K562 (cell line): ENCODE results near the gene ARHGDIA. TPM values are rescaled to one million over a fixed set of nuclear protein-coding genes. Genes with fewer than 3 reads are reported as not detected.

ENCODE experiments used
- BHLHE40 ChIP-seq: IDR thresholded peaks from 2 replicates; pipeline ENCODE4 v1.6.1; 2011; ENCODE audit warnings: low read length, improper control_type of control experiment
- DNMT1 ChIP-seq: fragments of 450-650 bp; IDR thresholded peaks from 2 replicates; pipeline ENCODE4 v1.6.1; 2016; ENCODE audit warnings: antibody characterized with exemption, mild to moderate bottlenecking
- ELF4 ChIP-seq: fragments of 450-650 bp; formaldehyde crosslinking; IDR thresholded peaks from 2 replicates; pipeline ENCODE4 v1.4.0; 2022; ENCODE audit warnings: missing genetic modification characterization
- ESRRA ChIP-seq: fragments of 450-650 bp; IDR thresholded peaks from 2 replicates; pipeline ENCODE4 v1.6.1; 2014; ENCODE audit warnings: low read depth, mild to moderate bottlenecking, moderate library complexity, borderline replicate concordance
- FOSL1 ChIP-seq: fragments of 200-800 bp; sonication (Bioruptor generic); conservative IDR thresholded peaks from 2 replicates; pipeline ENCODE4 v1.6.1; 2016; ENCODE audit warnings: missing genetic modification characterization, missing compliant biosample characterization
- KLF10 ChIP-seq: fragments of 250-450 bp; sonication (Bioruptor Pico); IDR thresholded peaks from 2 replicates; pipeline ENCODE4 v1.6.1; 2021; ENCODE audit warnings: matching md5 sums
- MYC ChIP-seq, 2 experiments: fragments of 250-450 bp in 1 of 2; sonication (Bioruptor Pico) in 1 of 2; IDR thresholded peaks; 2 replicates each; pipeline versions ENCODE4 v1.5.1 to v1.6.1; 2012 to 2021; ENCODE audit warnings: low read depth in 2 of 2, borderline replicate concordance in 1 of 2, improper control_type of control experiment in 1 of 2, low read length in 1 of 2, mild to moderate bottlenecking in 1 of 2, moderate library complexity in 1 of 2
- NR2C1 ChIP-seq, 2 experiments: fragments of 450-650 bp; IDR thresholded peaks; 2 replicates each; pipeline ENCODE4 v1.6.1; 2017; ENCODE audit warnings: mild to moderate bottlenecking in 2 of 2, antibody characterized with exemption in 1 of 2, inconsistent platforms in 1 of 2, missing compliant biosample characterization in 1 of 2, missing genetic modification characterization in 1 of 2
- SP1 ChIP-seq: sonication (generic); formaldehyde crosslinking; IDR thresholded peaks from 2 replicates; pipeline ENCODE4 v1.8.1; 2022; ENCODE audit warnings: mild to moderate bottlenecking, missing genetic modification reagents
- SPI1 ChIP-seq: IDR thresholded peaks from 2 replicates; pipeline ENCODE4 v1.6.1; 2011; ENCODE audit warnings: low read depth, low read length, control low read depth, borderline replicate concordance
- TGIF2 ChIP-seq: sonication (generic); formaldehyde crosslinking; IDR thresholded peaks from 2 replicates; pipeline ENCODE4 v1.8.1; 2022; ENCODE audit warnings: mild to moderate bottlenecking, missing genetic modification reagents, moderate library complexity
- ZNF717 ChIP-seq: fragments of 250-450 bp; sonication (Bioruptor Pico); IDR thresholded peaks from 2 replicates; pipeline ENCODE4 v1.5.0; 2021
- polyA plus RNA-seq, 8 experiments: library from polyadenylated mRNA; depleted of rRNA in 4 of 8; stranded (reverse) in 5 of 8; unstranded in 3 of 8; fragments of >200 nt; fragmentation: Nextera tagmentation in 2 of 8; fragmentation: Illumina TruSeq in 1 of 8; extraction: Ambion mirVana in 2 of 8; extraction: Trizol in 1 of 8; gene quantifications; 2 replicates each; pipeline versions ENCODE4 v1.2.1 to v1.2.3, GENCODE V29; 2011 to 2014; ENCODE audit warnings: inconsistent platforms in 1 of 8, missing spikeins in 1 of 8
- total RNA-seq, 7 experiments: library from RNA; depleted of rRNA in 6 of 7; stranded (reverse); fragments of >200 nt in 6 of 7; fragmentation: Illumina TruSeq in 2 of 7; extraction: Trizol in 2 of 7; gene quantifications; 2 replicates each; pipeline versions ENCODE4 v1.2.1 to v1.2.3, GENCODE V29; 2011 to 2021; ENCODE audit warnings: low replicate concordance in 1 of 7
- TF ChIP-seq, protein P1 (sequence below), 2 experiments: IDR thresholded peaks; 2 replicates each; pipeline ENCODE4 v1.6.1; 2012; ENCODE audit warnings: improper control_type of control experiment in 2 of 2, low read depth in 2 of 2, low read length in 2 of 2, borderline replicate concordance in 1 of 2
- TF ChIP-seq, protein P2 (sequence below): fragments of 450-650 bp; formaldehyde crosslinking; IDR thresholded peaks from 2 replicates; pipeline ENCODE4 v1.4.0; 2020; ENCODE audit warnings: mild to moderate bottlenecking, moderate library complexity
- TF ChIP-seq, protein P3 (sequence below): fragments of 250-450 bp; sonication (Bioruptor Pico); IDR thresholded peaks from 2 replicates; pipeline ENCODE4 v1.5.0; 2022; ENCODE audit warnings: mild to moderate bottlenecking
- TF ChIP-seq, protein P4 (sequence below): sonication (generic); formaldehyde crosslinking; IDR thresholded peaks from 2 replicates; pipeline ENCODE4 v1.8.0; 2023; ENCODE audit warnings: mild to moderate bottlenecking, missing genetic modification reagents

The ARHGDIA gene
- total and polyA plus RNA-seq, 9 of the 15 experiments (the other 6 are each of a cell fraction or from before 2014, with no cell fraction given) = 9.6 to 340 (median 97.6) TPM

DNA sequence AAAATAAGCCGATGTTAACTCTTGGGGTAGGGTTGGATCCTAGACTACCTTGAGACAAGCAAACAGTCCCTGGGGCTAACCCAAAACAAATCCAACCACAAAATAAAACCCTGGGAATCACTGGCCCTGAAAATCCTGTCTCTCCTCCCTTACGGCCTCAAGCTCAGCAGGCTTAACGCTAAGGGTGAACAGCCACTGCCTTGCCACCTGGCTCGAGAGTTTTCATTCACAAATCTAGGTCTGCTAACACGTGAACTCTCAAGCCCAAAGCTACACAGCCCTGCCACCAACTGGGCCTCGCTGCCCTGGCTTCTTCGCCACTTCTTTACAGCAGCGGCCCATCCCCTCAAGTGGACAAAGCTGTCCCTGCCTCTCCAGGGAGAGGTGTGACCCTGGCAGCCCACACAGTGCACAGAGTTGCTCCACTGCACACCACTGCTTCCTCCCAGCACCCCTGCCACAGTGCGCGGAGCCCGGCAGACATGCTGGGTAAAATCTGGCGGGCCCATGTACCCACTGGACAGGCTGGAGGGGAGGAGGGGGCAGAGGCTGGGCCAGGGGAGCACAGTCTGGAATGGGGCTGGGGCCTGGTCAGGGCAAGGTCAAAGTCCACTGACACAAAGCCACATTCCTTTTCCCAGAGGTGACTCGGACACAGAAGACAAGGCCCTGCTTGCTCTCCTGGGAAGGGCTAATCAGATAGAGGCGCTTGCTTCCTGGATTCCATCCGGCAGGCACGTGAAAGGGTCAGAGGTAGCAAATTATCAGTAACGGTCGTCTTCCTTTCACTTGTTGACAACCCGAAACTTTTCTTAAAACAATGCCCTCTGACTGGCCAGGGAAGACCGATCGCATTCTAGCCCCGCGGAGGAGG lies 39.1 kb upstream of the ARHGDIA start (continued):
- TF ChIP-seq, protein P1, sequence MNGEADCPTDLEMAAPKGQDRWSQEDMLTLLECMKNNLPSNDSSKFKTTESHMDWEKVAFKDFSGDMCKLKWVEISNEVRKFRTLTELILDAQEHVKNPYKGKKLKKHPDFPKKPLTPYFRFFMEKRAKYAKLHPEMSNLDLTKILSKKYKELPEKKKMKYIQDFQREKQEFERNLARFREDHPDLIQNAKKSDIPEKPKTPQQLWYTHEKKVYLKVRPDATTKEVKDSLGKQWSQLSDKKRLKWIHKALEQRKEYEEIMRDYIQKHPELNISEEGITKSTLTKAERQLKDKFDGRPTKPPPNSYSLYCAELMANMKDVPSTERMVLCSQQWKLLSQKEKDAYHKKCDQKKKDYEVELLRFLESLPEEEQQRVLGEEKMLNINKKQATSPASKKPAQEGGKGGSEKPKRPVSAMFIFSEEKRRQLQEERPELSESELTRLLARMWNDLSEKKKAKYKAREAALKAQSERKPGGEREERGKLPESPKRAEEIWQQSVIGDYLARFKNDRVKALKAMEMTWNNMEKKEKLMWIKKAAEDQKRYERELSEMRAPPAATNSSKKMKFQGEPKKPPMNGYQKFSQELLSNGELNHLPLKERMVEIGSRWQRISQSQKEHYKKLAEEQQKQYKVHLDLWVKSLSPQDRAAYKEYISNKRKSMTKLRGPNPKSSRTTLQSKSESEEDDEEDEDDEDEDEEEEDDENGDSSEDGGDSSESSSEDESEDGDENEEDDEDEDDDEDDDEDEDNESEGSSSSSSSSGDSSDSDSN (IDR thresholded peaks at IDR 0.05; ENCODE audit: borderline replicate concordance in 1 of 2, low read depth in 2 of 2, low read length in 2 of 2) = peak in 1 of 2 experiments; percentile 35; a peak in 1 of 4 replicates
- TF ChIP-seq KLF10 (CRISPR knock-in tag) (no peak), DNMT1 (no peak), ESRRA (peak; percentile 91), BHLHE40 (peak; percentile 95), ELF4 (CRISPR knock-in tag) (no peak), NR2C1 (IDR thresholded peaks at IDR 0.05) (peak; percentile 87), NR2C1 (tag; IDR thresholded peaks at IDR 0.05) (peak; percentile 93), ZNF717 (no peak), SPI1 (no peak), SP1 (peak; percentile 56; the same call in 1 of the 2 replicates), TGIF2 (no peak), MYC (IDR thresholded peaks at IDR 0.05; ENCODE audit: low read depth, low read length) (peak; percentile 83), MYC (CRISPR knock-in tag; IDR thresholded peaks at IDR 0.05; ENCODE audit: borderline replicate concordance, low read depth) (no peak), FOSL1 (tag) (peak; percentile 51; the same call in 1 of the 2 replicates)
- TF ChIP-seq, protein P2, sequence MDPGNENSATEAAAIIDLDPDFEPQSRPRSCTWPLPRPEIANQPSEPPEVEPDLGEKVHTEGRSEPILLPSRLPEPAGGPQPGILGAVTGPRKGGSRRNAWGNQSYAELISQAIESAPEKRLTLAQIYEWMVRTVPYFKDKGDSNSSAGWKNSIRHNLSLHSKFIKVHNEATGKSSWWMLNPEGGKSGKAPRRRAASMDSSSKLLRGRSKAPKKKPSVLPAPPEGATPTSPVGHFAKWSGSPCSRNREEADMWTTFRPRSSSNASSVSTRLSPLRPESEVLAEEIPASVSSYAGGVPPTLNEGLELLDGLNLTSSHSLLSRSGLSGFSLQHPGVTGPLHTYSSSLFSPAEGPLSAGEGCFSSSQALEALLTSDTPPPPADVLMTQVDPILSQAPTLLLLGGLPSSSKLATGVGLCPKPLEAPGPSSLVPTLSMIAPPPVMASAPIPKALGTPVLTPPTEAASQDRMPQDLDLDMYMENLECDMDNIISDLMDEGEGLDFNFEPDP (CRISPR knock-in tag) = no peak
- TF ChIP-seq, protein P3, sequence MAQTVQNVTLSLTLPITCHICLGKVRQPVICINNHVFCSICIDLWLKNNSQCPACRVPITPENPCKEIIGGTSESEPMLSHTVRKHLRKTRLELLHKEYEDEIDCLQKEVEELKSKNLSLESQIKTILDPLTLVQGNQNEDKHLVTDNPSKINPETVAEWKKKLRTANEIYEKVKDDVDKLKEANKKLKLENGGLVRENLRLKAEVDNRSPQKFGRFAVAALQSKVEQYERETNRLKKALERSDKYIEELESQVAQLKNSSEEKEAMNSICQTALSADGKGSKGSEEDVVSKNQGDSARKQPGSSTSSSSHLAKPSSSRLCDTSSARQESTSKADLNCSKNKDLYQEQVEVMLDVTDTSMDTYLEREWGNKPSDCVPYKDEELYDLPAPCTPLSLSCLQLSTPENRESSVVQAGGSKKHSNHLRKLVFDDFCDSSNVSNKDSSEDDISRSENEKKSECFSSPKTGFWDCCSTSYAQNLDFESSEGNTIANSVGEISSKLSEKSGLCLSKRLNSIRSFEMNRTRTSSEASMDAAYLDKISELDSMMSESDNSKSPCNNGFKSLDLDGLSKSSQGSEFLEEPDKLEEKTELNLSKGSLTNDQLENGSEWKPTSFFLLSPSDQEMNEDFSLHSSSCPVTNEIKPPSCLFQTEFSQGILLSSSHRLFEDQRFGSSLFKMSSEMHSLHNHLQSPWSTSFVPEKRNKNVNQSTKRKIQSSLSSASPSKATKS = no peak
- TF ChIP-seq, protein P4, sequence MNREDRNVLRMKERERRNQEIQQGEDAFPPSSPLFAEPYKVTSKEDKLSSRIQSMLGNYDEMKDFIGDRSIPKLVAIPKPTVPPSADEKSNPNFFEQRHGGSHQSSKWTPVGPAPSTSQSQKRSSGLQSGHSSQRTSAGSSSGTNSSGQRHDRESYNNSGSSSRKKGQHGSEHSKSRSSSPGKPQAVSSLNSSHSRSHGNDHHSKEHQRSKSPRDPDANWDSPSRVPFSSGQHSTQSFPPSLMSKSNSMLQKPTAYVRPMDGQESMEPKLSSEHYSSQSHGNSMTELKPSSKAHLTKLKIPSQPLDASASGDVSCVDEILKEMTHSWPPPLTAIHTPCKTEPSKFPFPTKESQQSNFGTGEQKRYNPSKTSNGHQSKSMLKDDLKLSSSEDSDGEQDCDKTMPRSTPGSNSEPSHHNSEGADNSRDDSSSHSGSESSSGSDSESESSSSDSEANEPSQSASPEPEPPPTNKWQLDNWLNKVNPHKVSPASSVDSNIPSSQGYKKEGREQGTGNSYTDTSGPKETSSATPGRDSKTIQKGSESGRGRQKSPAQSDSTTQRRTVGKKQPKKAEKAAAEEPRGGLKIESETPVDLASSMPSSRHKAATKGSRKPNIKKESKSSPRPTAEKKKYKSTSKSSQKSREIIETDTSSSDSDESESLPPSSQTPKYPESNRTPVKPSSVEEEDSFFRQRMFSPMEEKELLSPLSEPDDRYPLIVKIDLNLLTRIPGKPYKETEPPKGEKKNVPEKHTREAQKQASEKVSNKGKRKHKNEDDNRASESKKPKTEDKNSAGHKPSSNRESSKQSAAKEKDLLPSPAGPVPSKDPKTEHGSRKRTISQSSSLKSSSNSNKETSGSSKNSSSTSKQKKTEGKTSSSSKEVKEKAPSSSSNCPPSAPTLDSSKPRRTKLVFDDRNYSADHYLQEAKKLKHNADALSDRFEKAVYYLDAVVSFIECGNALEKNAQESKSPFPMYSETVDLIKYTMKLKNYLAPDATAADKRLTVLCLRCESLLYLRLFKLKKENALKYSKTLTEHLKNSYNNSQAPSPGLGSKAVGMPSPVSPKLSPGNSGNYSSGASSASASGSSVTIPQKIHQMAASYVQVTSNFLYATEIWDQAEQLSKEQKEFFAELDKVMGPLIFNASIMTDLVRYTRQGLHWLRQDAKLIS (CRISPR knock-in tag) = 0 out of 2 replicates have a peak, but pooled peaks have one; percentile 62
